Vagina (tissue), 2 donors: Measurements from ENCODE around the gene F7.

Experiments
- CTCF ChIP-seq, 3 experiments: fragments of 450-650 bp in 2 of 3; fragments of 200-600 bp in 1 of 3; sonication (generic) in 1 of 3; IDR thresholded peaks; one replicate each; pipeline ENCODE4 v1.5.1; 2017 to 2019; ENCODE audit warnings: antibody characterized with exemption in 3 of 3, mild to moderate bottlenecking in 2 of 3, moderate library complexity in 2 of 3
- POLR2A ChIP-seq, 2 donors: fragments of 450-650 bp; IDR thresholded peaks; one replicate each; pipeline ENCODE4 v1.6.1; 2017; ENCODE audit warnings: antibody characterized with exemption in 2 of 2, mild to moderate bottlenecking in 2 of 2, moderate library complexity in 2 of 2

GRCh38 chr13:113152691-113152983, 47.0 kb downstream of the F7 start:
- TF ChIP-seq CTCF (IDR thresholded peaks at IDR 0.05) (no peak), POLR2A (IDR thresholded peaks at IDR 0.05) (no peak)
